HEK293 (cell line): ENCODE results near the gene PTPRN2.

Experiments
- CTCF ChIA-PET: fragments of 350-600 bp; formaldehyde crosslinking; extraction: SDS; loops from one replicate; lab custom pipeline; 2021; ENCODE audit warnings: antibody characterized with exemption; lab: Yijun Ruan, JAX
- POLR2A ChIA-PET: fragments of 300-600 bp; formaldehyde crosslinking; extraction: SDS; loops from one replicate; lab custom pipeline; 2020; ENCODE audit warnings: antibody characterized with exemption, inconsistent platforms; lab: Yijun Ruan, JAX
- H3K27ac ChIP-seq: fragments of 200-500 bp; sonication (Bioruptor generic); 2 replicates; pipeline ENCODE4 v1.5.1; 2014; ENCODE audit warnings: low read depth, low read length, control low read depth, inconsistent platforms; ENCODE audit errors: extremely low read depth
- H3K36me3 ChIP-seq, 2 experiments: fragments of 200-500 bp in 1 of 2; sonication (Bioruptor generic) in 1 of 2; 1 replicate in 1 of 2; 2 replicates in 1 of 2; pipeline ENCODE4 v1.5.1; 2014 to 2017; ENCODE audit warnings: inconsistent platforms in 2 of 2, low read length in 2 of 2; ENCODE audit not compliant: control insufficient read depth in 2 of 2, insufficient read depth in 1 of 2
- H3K4me1 ChIP-seq: fragments of 200-500 bp; sonication (Bioruptor generic); 2 replicates; pipeline ENCODE4 v1.5.1; 2014; ENCODE audit warnings: mild to moderate bottlenecking, low read length, inconsistent platforms; ENCODE audit not compliant: control insufficient read depth, insufficient read depth
- H3K4me3 ChIP-seq: 2 replicates; pipeline ENCODE4 v1.5.1; 2011; ENCODE audit warnings: low read depth, mild to moderate bottlenecking, control low read depth, low read length, moderate library complexity
- H3K9me3 ChIP-seq: fragments of 200-500 bp; sonication (Bioruptor generic); 2 replicates; pipeline ENCODE4 v1.5.1; 2014; ENCODE audit warnings: low read depth, low read length, inconsistent platforms; ENCODE audit not compliant: control insufficient read depth, insufficient read depth
- FEZF1 ChIP-seq: fragments of 450-650 bp; formaldehyde crosslinking; IDR thresholded peaks from 2 replicates; pipeline ENCODE4 v1.5.1; 2016; ENCODE audit warnings: missing biosample characterization, missing genetic modification characterization
- GLI4 ChIP-seq: fragments of 450-650 bp; formaldehyde crosslinking; IDR thresholded peaks from 2 replicates; pipeline ENCODE4 v1.5.1; 2016; ENCODE audit warnings: missing biosample characterization, missing genetic modification characterization
- KLF1 ChIP-seq: fragments of 450-650 bp; formaldehyde crosslinking; IDR thresholded peaks from 2 replicates; pipeline ENCODE4 v1.5.1; 2016; ENCODE audit warnings: missing biosample characterization, missing genetic modification characterization
- MYNN ChIP-seq: fragments of 450-650 bp; formaldehyde crosslinking; IDR thresholded peaks from 2 replicates; pipeline ENCODE4 v1.5.1; 2016; ENCODE audit warnings: missing biosample characterization, missing genetic modification characterization, borderline replicate concordance
- OVOL3 ChIP-seq: fragments of 450-650 bp; formaldehyde crosslinking; IDR thresholded peaks from 2 replicates; pipeline ENCODE4 v1.5.1; 2016; ENCODE audit warnings: missing biosample characterization, missing genetic modification characterization
- TCF7L2 ChIP-seq: IDR thresholded peaks from 2 replicates; pipeline ENCODE4 v1.6.1; 2011; ENCODE audit warnings: low read depth, mild to moderate bottlenecking, inconsistent platforms, low read length, moderate library complexity, borderline replicate concordance
- ZNF202 ChIP-seq: fragments of 450-650 bp; formaldehyde crosslinking; IDR thresholded peaks from 2 replicates; pipeline ENCODE4 v1.5.1; 2016; ENCODE audit warnings: missing biosample characterization, missing genetic modification characterization, borderline replicate concordance
- ZNF266 ChIP-seq: fragments of 450-650 bp; formaldehyde crosslinking; IDR thresholded peaks from 2 replicates; pipeline ENCODE4 v1.5.1; 2016; ENCODE audit warnings: missing biosample characterization, missing genetic modification characterization, low read depth
- ZNF37A ChIP-seq: fragments of 450-650 bp; IDR thresholded peaks from 2 replicates; pipeline ENCODE4 v1.5.1; 2018; ENCODE audit warnings: missing biosample characterization, missing genetic modification characterization
- ZNF404 ChIP-seq: fragments of 450-650 bp; formaldehyde crosslinking; IDR thresholded peaks from 2 replicates; pipeline ENCODE4 v1.5.1; 2017; ENCODE audit warnings: missing biosample characterization, missing genetic modification characterization
- ZNF416 ChIP-seq: fragments of 450-650 bp; formaldehyde crosslinking; IDR thresholded peaks from 2 replicates; pipeline ENCODE4 v1.5.1; 2016; ENCODE audit warnings: missing biosample characterization, missing genetic modification characterization
- ZNF529 ChIP-seq: fragments of 450-650 bp; formaldehyde crosslinking; IDR thresholded peaks from 2 replicates; pipeline ENCODE4 v1.5.1; 2017; ENCODE audit warnings: missing genetic modification characterization, missing biosample characterization; ENCODE audit not compliant: insufficient replicate concordance
- ZNF558 ChIP-seq: fragments of 450-650 bp; formaldehyde crosslinking; IDR thresholded peaks from 2 replicates; pipeline ENCODE4 v1.5.1; 2016; ENCODE audit warnings: missing biosample characterization, missing genetic modification characterization
- ZNF585B ChIP-seq: fragments of 450-650 bp; formaldehyde crosslinking; IDR thresholded peaks from 2 replicates; pipeline ENCODE4 v1.5.1; 2016; ENCODE audit warnings: missing biosample characterization, missing genetic modification characterization
- ZNF610 ChIP-seq: fragments of 450-650 bp; formaldehyde crosslinking; IDR thresholded peaks from 2 replicates; pipeline ENCODE4 v1.5.1; 2016; ENCODE audit warnings: missing biosample characterization, missing genetic modification characterization, borderline replicate concordance
- ZNF624 ChIP-seq: fragments of 450-650 bp; formaldehyde crosslinking; IDR thresholded peaks from 2 replicates; pipeline ENCODE4 v1.5.1; 2017; ENCODE audit warnings: missing biosample characterization, missing genetic modification characterization
- ZNF677 ChIP-seq: fragments of 450-650 bp; IDR thresholded peaks from 2 replicates; pipeline ENCODE4 v1.5.0; 2018; ENCODE audit warnings: missing biosample characterization, mild to moderate bottlenecking, missing genetic modification characterization, moderate library complexity
- ZNF837 ChIP-seq: fragments of 450-650 bp; formaldehyde crosslinking; IDR thresholded peaks from 2 replicates; pipeline ENCODE4 v1.5.1; 2016; ENCODE audit warnings: missing biosample characterization, missing genetic modification characterization
- TF ChIP-seq, protein P1 (sequence below): fragments of 450-650 bp; formaldehyde crosslinking; IDR thresholded peaks from 2 replicates; pipeline ENCODE4 v1.5.1; 2016; ENCODE audit warnings: missing biosample characterization, missing genetic modification characterization
- TF ChIP-seq, protein P2 (sequence below): fragments of 450-650 bp; formaldehyde crosslinking; IDR thresholded peaks from 2 replicates; pipeline ENCODE4 v1.5.1; 2017; ENCODE audit warnings: missing biosample characterization, missing genetic modification characterization
- TF ChIP-seq, protein P3 (sequence below): fragments of 450-650 bp; IDR thresholded peaks from 2 replicates; pipeline ENCODE4 v1.5.1; 2018; ENCODE audit warnings: missing biosample characterization, missing genetic modification characterization
- TF ChIP-seq, protein P4 (sequence below): fragments of 450-650 bp; formaldehyde crosslinking; IDR thresholded peaks from 2 replicates; pipeline ENCODE4 v1.5.0; 2017; ENCODE audit warnings: missing biosample characterization, missing genetic modification characterization, borderline replicate concordance
- TF ChIP-seq, protein P5 (sequence below): fragments of 450-650 bp; formaldehyde crosslinking; IDR thresholded peaks from 2 replicates; pipeline ENCODE4 v1.5.1; 2017; ENCODE audit warnings: missing biosample characterization, missing genetic modification characterization

The PTPRN2 gene

DNA sequence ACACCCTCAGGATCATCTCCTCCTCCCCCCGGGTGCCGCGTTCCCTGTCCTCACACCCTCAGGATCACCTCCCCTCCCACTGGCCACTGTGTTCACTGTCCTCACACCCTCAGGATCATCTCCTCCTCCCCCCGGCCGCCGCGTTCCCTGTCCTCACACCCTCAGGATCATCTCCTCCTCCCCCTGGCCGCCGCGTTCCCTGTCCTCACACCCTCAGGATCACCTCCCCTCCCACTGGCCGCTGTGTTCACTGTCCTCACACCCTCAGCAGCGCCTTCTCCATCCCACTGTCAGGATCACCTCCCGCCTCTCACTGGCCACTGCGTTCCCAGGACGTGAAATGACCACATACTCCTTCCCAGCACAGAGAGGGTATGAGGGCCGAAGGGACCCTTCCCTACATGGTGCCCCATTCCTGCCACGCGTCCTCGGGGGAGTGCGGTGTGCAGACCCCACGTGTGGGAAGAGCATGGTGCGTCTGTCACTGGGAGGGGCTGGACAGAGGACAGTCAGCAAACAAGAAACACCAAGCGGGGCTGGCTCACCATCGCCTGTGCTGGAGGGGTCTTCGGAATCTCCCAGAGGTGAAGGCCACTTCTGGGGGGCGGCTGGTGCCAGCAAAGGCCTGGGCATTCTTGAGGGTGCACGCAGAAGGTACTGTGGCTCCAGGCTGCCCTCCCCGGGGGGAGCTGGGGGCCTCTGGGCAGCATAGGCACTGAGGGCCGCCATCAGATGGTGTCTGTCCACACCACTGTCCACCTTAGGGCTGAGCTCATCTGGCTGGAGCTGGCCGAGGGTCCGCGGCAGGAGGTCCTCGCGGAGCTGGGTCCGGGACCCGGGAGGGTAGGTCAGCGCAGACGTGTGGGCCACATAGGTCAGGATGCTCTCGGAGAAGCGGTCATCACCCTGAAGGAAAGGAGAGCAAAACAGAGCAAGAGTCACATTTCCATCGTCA lies 421.0 kb downstream of the PTPRN2 start:
- H3K27ac ChIP-seq, result no peak overlapping the region
- H3K4me1 ChIP-seq, result no peaks in the 10 kb centered on the region
- CTCF ChIA-PET, result no interaction called here
- TF ChIP-seq ZNF624 (tag by site-specific recombination), result no peak
- TF ChIP-seq ZNF837 (tag by site-specific recombination), result no peak
- TF ChIP-seq ZNF404 (tag by site-specific recombination), result no peak
- TF ChIP-seq, protein P1, sequence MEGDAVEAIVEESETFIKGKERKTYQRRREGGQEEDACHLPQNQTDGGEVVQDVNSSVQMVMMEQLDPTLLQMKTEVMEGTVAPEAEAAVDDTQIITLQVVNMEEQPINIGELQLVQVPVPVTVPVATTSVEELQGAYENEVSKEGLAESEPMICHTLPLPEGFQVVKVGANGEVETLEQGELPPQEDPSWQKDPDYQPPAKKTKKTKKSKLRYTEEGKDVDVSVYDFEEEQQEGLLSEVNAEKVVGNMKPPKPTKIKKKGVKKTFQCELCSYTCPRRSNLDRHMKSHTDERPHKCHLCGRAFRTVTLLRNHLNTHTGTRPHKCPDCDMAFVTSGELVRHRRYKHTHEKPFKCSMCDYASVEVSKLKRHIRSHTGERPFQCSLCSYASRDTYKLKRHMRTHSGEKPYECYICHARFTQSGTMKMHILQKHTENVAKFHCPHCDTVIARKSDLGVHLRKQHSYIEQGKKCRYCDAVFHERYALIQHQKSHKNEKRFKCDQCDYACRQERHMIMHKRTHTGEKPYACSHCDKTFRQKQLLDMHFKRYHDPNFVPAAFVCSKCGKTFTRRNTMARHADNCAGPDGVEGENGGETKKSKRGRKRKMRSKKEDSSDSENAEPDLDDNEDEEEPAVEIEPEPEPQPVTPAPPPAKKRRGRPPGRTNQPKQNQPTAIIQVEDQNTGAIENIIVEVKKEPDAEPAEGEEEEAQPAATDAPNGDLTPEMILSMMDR (tag by site-specific recombination), result no peak
- no peak for TF ChIP-seq TCF7L2
- TF ChIP-seq ZNF266 (tag by site-specific recombination), result no peak
- TF ChIP-seq, protein P2, sequence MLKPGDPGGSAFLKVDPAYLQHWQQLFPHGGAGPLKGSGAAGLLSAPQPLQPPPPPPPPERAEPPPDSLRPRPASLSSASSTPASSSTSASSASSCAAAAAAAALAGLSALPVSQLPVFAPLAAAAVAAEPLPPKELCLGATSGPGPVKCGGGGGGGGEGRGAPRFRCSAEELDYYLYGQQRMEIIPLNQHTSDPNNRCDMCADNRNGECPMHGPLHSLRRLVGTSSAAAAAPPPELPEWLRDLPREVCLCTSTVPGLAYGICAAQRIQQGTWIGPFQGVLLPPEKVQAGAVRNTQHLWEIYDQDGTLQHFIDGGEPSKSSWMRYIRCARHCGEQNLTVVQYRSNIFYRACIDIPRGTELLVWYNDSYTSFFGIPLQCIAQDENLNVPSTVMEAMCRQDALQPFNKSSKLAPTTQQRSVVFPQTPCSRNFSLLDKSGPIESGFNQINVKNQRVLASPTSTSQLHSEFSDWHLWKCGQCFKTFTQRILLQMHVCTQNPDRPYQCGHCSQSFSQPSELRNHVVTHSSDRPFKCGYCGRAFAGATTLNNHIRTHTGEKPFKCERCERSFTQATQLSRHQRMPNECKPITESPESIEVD, result no peak
- TF ChIP-seq ZNF529 (tag by site-specific recombination), result no peak
- no peak for TF ChIP-seq ZNF202 (tag by site-specific recombination)
- TF ChIP-seq MYNN, result no peak
- no peak for TF ChIP-seq KLF1 (tag by site-specific recombination)
- TF ChIP-seq ZNF677, result no peak
- TF ChIP-seq ZNF610 (tag by site-specific recombination), result no peak
- no peak for TF ChIP-seq ZNF37A (tag by site-specific recombination)
- TF ChIP-seq ZNF416 (tag by site-specific recombination), result no peak
- no peak for TF ChIP-seq ZNF558
- TF ChIP-seq, protein P3, sequence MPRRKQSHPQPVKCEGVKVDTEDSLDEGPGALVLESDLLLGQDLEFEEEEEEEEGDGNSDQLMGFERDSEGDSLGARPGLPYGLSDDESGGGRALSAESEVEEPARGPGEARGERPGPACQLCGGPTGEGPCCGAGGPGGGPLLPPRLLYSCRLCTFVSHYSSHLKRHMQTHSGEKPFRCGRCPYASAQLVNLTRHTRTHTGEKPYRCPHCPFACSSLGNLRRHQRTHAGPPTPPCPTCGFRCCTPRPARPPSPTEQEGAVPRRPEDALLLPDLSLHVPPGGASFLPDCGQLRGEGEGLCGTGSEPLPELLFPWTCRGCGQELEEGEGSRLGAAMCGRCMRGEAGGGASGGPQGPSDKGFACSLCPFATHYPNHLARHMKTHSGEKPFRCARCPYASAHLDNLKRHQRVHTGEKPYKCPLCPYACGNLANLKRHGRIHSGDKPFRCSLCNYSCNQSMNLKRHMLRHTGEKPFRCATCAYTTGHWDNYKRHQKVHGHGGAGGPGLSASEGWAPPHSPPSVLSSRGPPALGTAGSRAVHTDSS (tag by site-specific recombination), result no peak
- TF ChIP-seq GLI4 (tag by site-specific recombination), result no peak
- H3K4me3 ChIP-seq, result no peak overlapping the region
- POLR2A ChIA-PET, result no interaction called here
- no peaks in the 10 kb centered on the region for H3K36me3 ChIP-seq
- no peaks in the 10 kb centered on the region for H3K9me3 ChIP-seq

DNA sequence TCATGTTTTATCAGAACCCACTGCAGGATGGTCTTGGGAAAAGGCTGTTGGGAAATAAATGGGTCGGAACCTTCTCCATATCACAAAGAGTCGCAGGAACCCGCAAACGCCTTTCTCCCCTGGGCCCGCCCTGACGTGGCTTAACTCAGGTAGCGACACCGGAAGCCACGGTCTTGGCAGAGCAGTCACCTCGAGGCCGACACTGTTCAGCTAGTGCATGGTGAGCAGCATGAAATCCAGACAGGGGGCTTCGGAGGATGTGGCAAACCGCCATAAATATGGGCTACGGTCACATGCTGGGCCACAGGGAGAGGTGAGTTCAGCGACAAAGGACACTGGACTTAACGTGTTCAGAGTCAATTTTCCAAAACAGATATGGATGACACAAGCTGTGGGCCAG lies 421.9 kb downstream of the PTPRN2 start:
- CTCF ChIA-PET, result no interaction called here
- POLR2A ChIA-PET, result no interaction called here
- no peaks in the 10 kb centered on the region for H3K36me3 ChIP-seq
- H3K4me3 ChIP-seq, result no peak overlapping the region
- no peaks in the 10 kb centered on the region for H3K9me3 ChIP-seq
- no peak overlapping the region for H3K27ac ChIP-seq
- TF ChIP-seq, protein P4, sequence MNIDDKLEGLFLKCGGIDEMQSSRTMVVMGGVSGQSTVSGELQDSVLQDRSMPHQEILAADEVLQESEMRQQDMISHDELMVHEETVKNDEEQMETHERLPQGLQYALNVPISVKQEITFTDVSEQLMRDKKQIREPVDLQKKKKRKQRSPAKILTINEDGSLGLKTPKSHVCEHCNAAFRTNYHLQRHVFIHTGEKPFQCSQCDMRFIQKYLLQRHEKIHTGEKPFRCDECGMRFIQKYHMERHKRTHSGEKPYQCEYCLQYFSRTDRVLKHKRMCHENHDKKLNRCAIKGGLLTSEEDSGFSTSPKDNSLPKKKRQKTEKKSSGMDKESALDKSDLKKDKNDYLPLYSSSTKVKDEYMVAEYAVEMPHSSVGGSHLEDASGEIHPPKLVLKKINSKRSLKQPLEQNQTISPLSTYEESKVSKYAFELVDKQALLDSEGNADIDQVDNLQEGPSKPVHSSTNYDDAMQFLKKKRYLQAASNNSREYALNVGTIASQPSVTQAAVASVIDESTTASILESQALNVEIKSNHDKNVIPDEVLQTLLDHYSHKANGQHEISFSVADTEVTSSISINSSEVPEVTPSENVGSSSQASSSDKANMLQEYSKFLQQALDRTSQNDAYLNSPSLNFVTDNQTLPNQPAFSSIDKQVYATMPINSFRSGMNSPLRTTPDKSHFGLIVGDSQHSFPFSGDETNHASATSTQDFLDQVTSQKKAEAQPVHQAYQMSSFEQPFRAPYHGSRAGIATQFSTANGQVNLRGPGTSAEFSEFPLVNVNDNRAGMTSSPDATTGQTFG, result no peak
- TF ChIP-seq, protein P5, sequence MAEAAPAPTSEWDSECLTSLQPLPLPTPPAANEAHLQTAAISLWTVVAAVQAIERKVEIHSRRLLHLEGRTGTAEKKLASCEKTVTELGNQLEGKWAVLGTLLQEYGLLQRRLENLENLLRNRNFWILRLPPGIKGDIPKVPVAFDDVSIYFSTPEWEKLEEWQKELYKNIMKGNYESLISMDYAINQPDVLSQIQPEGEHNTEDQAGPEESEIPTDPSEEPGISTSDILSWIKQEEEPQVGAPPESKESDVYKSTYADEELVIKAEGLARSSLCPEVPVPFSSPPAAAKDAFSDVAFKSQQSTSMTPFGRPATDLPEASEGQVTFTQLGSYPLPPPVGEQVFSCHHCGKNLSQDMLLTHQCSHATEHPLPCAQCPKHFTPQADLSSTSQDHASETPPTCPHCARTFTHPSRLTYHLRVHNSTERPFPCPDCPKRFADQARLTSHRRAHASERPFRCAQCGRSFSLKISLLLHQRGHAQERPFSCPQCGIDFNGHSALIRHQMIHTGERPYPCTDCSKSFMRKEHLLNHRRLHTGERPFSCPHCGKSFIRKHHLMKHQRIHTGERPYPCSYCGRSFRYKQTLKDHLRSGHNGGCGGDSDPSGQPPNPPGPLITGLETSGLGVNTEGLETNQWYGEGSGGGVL (tag by site-specific recombination), result no peak
- no peak for TF ChIP-seq FEZF1 (tag by site-specific recombination)
- TF ChIP-seq OVOL3 (tag by site-specific recombination), result no peak
- no peak for TF ChIP-seq ZNF585B (tag by site-specific recombination)
- TF ChIP-seq, all 188 proteins: peak for 0
- H3K4me1 ChIP-seq, result no peaks in the 10 kb centered on the region
